ENCODE results near the gene IL32.
"Not testable (repeated sequence)": the region's sequence is repeated elsewhere in the genome, so short reads cannot be mapped to it uniquely, and the experiment has no call there.

Gene IL32

GRCh38 chr16:3053330-3053710, 12.1 kb upstream of the IL32 start:
- H3K4me1 ChIP-seq (ENCODE audit: control insufficient read depth, insufficient read depth, low read length); DNase-seq (ENCODE audit: low read depth, low spot score); H3K9me3 ChIP-seq (ENCODE audit: control insufficient read depth, insufficient read depth, low read length); H3K27ac ChIP-seq (ENCODE audit: low read length); H3K4me3 ChIP-seq (ENCODE audit: low read length); H3K36me3 ChIP-seq (ENCODE audit: control insufficient read depth, insufficient read depth, low read length); H3K27me3 ChIP-seq (ENCODE audit: control insufficient read depth, insufficient read depth, low read length): not testable (repeated sequence)
- WGBS (ENCODE audit: insufficient coverage, insufficient read length), result no CpG with 5 or more reads among the region's 13 CpGs

GRCh38 chr16:3054965-3055733, 10.3 kb upstream of the IL32 start:
- no peak overlapping the region for H3K4me3 ChIP-seq (ENCODE audit: low read length)
- WGBS (ENCODE audit: insufficient coverage, insufficient read length), result no CpG with 5 or more reads among the region's 17 CpGs
- H3K4me1 ChIP-seq (ENCODE audit: control insufficient read depth, insufficient read depth, low read length), result peaks cover 4% of the 10 kb centered on the region
- H3K27ac ChIP-seq (ENCODE audit: low read length), result no peak overlapping the region
- H3K36me3 ChIP-seq (ENCODE audit: control insufficient read depth, insufficient read depth, low read length), result 0 out of 2 replicates have a peak, but pooled peaks cover under 1% of the 10 kb centered on the region
- DNase-seq (ENCODE audit: low read depth, low spot score), result no peak
- no peaks in the 10 kb centered on the region for H3K27me3 ChIP-seq (ENCODE audit: control insufficient read depth, insufficient read depth, low read length)
- no peaks in the 10 kb centered on the region for H3K9me3 ChIP-seq (ENCODE audit: control insufficient read depth, insufficient read depth, low read length)

GRCh38 chr16:3055734-3056115, 9.7 kb upstream of the IL32 start:
- no CpG with 5 or more reads among the region's 9 CpGs for WGBS (ENCODE audit: insufficient coverage, insufficient read length)
- not testable (repeated sequence) for H3K9me3 ChIP-seq (ENCODE audit: control insufficient read depth, insufficient read depth, low read length); H3K36me3 ChIP-seq (ENCODE audit: control insufficient read depth, insufficient read depth, low read length); H3K4me3 ChIP-seq (ENCODE audit: low read length); H3K27me3 ChIP-seq (ENCODE audit: control insufficient read depth, insufficient read depth, low read length); H3K27ac ChIP-seq (ENCODE audit: low read length); H3K4me1 ChIP-seq (ENCODE audit: control insufficient read depth, insufficient read depth, low read length); DNase-seq (ENCODE audit: low read depth, low spot score)

GRCh38 chr16:3056336-3057180, 8.9 kb upstream of the IL32 start:
- no peaks in the 10 kb centered on the region for H3K27me3 ChIP-seq (ENCODE audit: control insufficient read depth, insufficient read depth, low read length)
- no peak for DNase-seq (ENCODE audit: low read depth, low spot score)
- H3K4me1 ChIP-seq (ENCODE audit: control insufficient read depth, insufficient read depth, low read length), result peaks cover 4% of the 10 kb centered on the region
- H3K36me3 ChIP-seq (ENCODE audit: control insufficient read depth, insufficient read depth, low read length), result no peaks in the 10 kb centered on the region
- no peaks in the 10 kb centered on the region for H3K9me3 ChIP-seq (ENCODE audit: control insufficient read depth, insufficient read depth, low read length)
- H3K4me3 ChIP-seq (ENCODE audit: low read length), result no peak overlapping the region
- no peak overlapping the region for H3K27ac ChIP-seq (ENCODE audit: low read length)
- WGBS (ENCODE audit: insufficient coverage, insufficient read length), result no CpG with 5 or more reads among the region's 19 CpGs

- Histone ChIP-seq H3K27me3 (ENCODE audit: control insufficient read depth, insufficient read depth, low read length) (no peaks in the 10 kb centered on the region), H3K9me3 (ENCODE audit: control insufficient read depth, insufficient read depth, low read length) (no peaks in the 10 kb centered on the region), H3K27ac (ENCODE audit: low read length) (no peak overlapping the region), H3K4me3 (ENCODE audit: low read length) (no peak overlapping the region; the same call in 1 of the 2 replicates), H3K36me3 (ENCODE audit: control insufficient read depth, insufficient read depth, low read length) (no peaks in the 10 kb centered on the region), H3K4me1 (ENCODE audit: control insufficient read depth, insufficient read depth, low read length) (peaks cover 4% of the 10 kb centered on the region)
- WGBS (ENCODE audit: insufficient coverage, insufficient read length), result no CpG with 5 or more reads among the region's 22 CpGs
- no peak for DNase-seq (ENCODE audit: low read depth, low spot score)
These were observed 8.0 kb upstream of the IL32 start for GRCh38 chr16:3057181-3058138.

- Histone ChIP-seq H3K9me3 (ENCODE audit: control insufficient read depth, insufficient read depth, low read length) (no peaks in the 10 kb centered on the region), H3K36me3 (ENCODE audit: control insufficient read depth, insufficient read depth, low read length) (no peaks in the 10 kb centered on the region), H3K4me1 (ENCODE audit: control insufficient read depth, insufficient read depth, low read length) (peaks cover 4% of the 10 kb centered on the region), H3K27me3 (ENCODE audit: control insufficient read depth, insufficient read depth, low read length) (no peaks in the 10 kb centered on the region), H3K27ac (ENCODE audit: low read length) (no peak overlapping the region), H3K4me3 (ENCODE audit: low read length) (peak overlapping the region; percentile 50)
- no peak for DNase-seq (ENCODE audit: low read depth, low spot score)
- WGBS (ENCODE audit: insufficient coverage, insufficient read length), result no CpG with 5 or more reads among the region's 77 CpGs
These were observed 7.1 kb upstream of the IL32 start for GRCh38 chr16:3058139-3059030.

- peaks cover 5% of the 10 kb centered on the region for H3K4me1 ChIP-seq (ENCODE audit: control insufficient read depth, insufficient read depth, low read length)
- no peaks in the 10 kb centered on the region for H3K9me3 ChIP-seq (ENCODE audit: control insufficient read depth, insufficient read depth, low read length)
- no CpG with 5 or more reads among the region's 67 CpGs for WGBS (ENCODE audit: insufficient coverage, insufficient read length)
- no peaks in the 10 kb centered on the region for H3K36me3 ChIP-seq (ENCODE audit: control insufficient read depth, insufficient read depth, low read length)
- H3K27ac ChIP-seq (ENCODE audit: low read length), result no peak overlapping the region
- peak overlapping the region; percentile 50; the same call in 1 of the 2 replicates for H3K4me3 ChIP-seq (ENCODE audit: low read length)
- DNase-seq (ENCODE audit: low read depth, low spot score), result peak; percentile 82
- H3K27me3 ChIP-seq (ENCODE audit: control insufficient read depth, insufficient read depth, low read length), result no peaks in the 10 kb centered on the region
These were observed 6.3 kb upstream of the IL32 start for GRCh38 chr16:3059041-3059722.

- Histone ChIP-seq H3K4me3 (ENCODE audit: low read length) (no peak overlapping the region; the same call in 1 of the 2 replicates), H3K27me3 (ENCODE audit: control insufficient read depth, insufficient read depth, low read length) (no peaks in the 10 kb centered on the region), H3K4me1 (ENCODE audit: control insufficient read depth, insufficient read depth, low read length) (peaks cover 5% of the 10 kb centered on the region), H3K9me3 (ENCODE audit: control insufficient read depth, insufficient read depth, low read length) (no peaks in the 10 kb centered on the region), H3K36me3 (ENCODE audit: control insufficient read depth, insufficient read depth, low read length) (no peaks in the 10 kb centered on the region), H3K27ac (ENCODE audit: low read length) (no peak overlapping the region)
- DNase-seq (ENCODE audit: low read depth, low spot score), result no peak
- WGBS (ENCODE audit: insufficient coverage, insufficient read length), result no CpG with 5 or more reads among the region's 9 CpGs
These were observed 5.7 kb upstream of the IL32 start for GRCh38 chr16:3059723-3060242.
